Measurements from ENCODE around the gene ZCCHC14. TPM values are rescaled to one million over a fixed set of nuclear protein-coding genes. Genes with fewer than 3 reads are reported as not detected.

The ZCCHC14 gene
- total RNA-seq, 1 donor from 2014 or later = 16.9 TPM

- no peak for DNase-seq
These were observed 60.9 kb downstream of the ZCCHC14 start for GRCh38 chr16:87431926-87432325.

GRCh38 chr16:87426423-87427215 is 66.2 kb downstream of the ZCCHC14 start:
- no peak for DNase-seq

GRCh38 chr16:87425941-87426340 is 66.9 kb downstream of the ZCCHC14 start:
- DNase-seq = no peak

GRCh38 chr16:87424266-87424665 is 68.6 kb downstream of the ZCCHC14 start:
- DNase-seq = no peak

- no peak for DNase-seq
These were observed 69.4 kb downstream of the ZCCHC14 start for GRCh38 chr16:87423429-87423828.

- DNase-seq = no peak
These were observed 70.7 kb downstream of the ZCCHC14 start for GRCh38 chr16:87422106-87422505.

- DNase-seq = no peak
These were observed 71.6 kb downstream of the ZCCHC14 start for GRCh38 chr16:87421003-87421912.

- no peak for DNase-seq
These were observed 72.5 kb downstream of the ZCCHC14 start for GRCh38 chr16:87420026-87421002.

GRCh38 chr16:87418644-87419043 is 74.2 kb downstream of the ZCCHC14 start:
- no peak for DNase-seq

GRCh38 chr16:87418216-87418615 is 74.6 kb downstream of the ZCCHC14 start:
- no peak for DNase-seq

- DNase-seq = no peak
These were observed 75.3 kb downstream of the ZCCHC14 start for GRCh38 chr16:87417528-87417910.

GRCh38 chr16:87416826-87417527 is 75.8 kb downstream of the ZCCHC14 start:
- peak; percentile 8 for DNase-seq

GRCh38 chr16:87415441-87415840 is 77.4 kb downstream of the ZCCHC14 start:
- no peak for DNase-seq

GRCh38 chr16:87414251-87414680 is 78.6 kb downstream of the ZCCHC14 start:
- no peak for DNase-seq

GRCh38 chr16:87412996-87413421 is 79.8 kb downstream of the ZCCHC14 start:
- no peak for DNase-seq

GRCh38 chr16:87412371-87412995 is 80.3 kb downstream of the ZCCHC14 start:
- no peak for DNase-seq

GRCh38 chr16:87411375-87412271 is 81.2 kb downstream of the ZCCHC14 start:
- DNase-seq = no peak

GRCh38 chr16:87410968-87411367 is 81.9 kb downstream of the ZCCHC14 start:
- DNase-seq = no peak

- no peak for DNase-seq
These were observed 82.3 kb downstream of the ZCCHC14 start for GRCh38 chr16:87410530-87410929.

- DNase-seq = no peak
These were observed 83.0 kb downstream of the ZCCHC14 start for GRCh38 chr16:87409781-87410180.

Measured in skin of body (tissue), 2 donors.